ENCODE data around the gene DNMT3A. TPM values are rescaled to one million over a fixed set of nuclear protein-coding genes. Genes with fewer than 3 reads are reported as not detected.

DNMT3A gene
- total and polyA plus RNA-seq, 2 donors (not counting 3 experiments of a cell fraction or from before 2014, with no cell fraction given), result 23.3 to 71.7 TPM

DNA sequence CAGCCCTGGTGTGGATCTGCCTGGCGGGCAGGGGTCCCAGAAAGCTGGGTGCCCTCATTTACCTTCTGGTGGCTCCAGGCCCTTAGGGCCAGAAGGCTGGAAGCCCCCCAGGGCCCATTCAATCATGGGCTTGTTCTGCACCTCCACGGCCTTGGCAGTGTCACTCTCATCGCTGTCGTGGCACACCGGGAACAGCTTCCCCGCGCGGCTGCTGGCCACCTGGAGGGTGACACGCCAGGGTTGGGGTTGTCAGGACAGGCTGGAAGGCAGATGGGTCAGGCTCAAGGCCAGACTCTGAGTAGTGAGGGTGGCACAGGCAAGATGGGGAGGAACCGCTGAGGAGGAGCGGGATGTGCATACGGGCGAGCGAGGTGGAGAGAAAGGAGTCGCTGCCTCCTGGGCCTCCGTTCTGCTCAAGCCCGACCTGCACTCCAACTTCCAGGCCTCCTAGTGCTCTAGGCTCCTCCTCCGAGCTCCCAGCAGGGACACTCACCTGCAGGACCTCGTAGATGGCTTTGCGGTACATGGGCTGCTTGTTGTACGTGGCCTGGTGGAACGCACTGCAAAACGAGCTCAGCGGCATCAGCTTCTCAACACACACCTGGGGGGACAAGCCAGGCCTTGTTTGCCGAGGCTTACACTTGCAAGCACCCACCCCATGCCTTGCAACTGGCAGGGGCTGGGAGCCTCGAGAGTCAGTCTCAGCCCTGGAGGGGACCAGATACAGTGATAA, 95.0 kb downstream of the DNMT3A start:
- intact Hi-C loops (cut with micrococcal nuclease) (no loop called here), dilution Hi-C loops (cut with MboI; ENCODE audit: extremely low pct_ligation_motif_present, low sequenced_read_pairs) (no loop called here)
- BruUV-seq (replicated peaks), result no TSS peak
- no peak for DNase-seq (ENCODE audit: low read depth, low spot score)
- Histone ChIP-seq H3K4me1 (ENCODE audit: control insufficient read depth, extremely low read depth, insufficient read depth, low read length) (peaks cover 9% of the 10 kb centered on the region), H3K9ac (replicated peaks; ENCODE audit: extremely low read depth, insufficient read depth, low read length) (no peak overlapping the region), H2AFZ (ENCODE audit: low read depth, low read length) (no peak overlapping the region), H3K4me3 (replicated peaks in 1 of 3; ENCODE audit: insufficient read depth in 1 of 3, low read depth in 1 of 3, low read length in 3 of 3) (no peak overlapping the region), H4K20me1 (replicated peaks; ENCODE audit: control insufficient read depth, extremely low read depth, insufficient read depth, low read length) (no peaks in the 10 kb centered on the region), H3K27me3 (ENCODE audit: control insufficient read depth in 2 of 2, insufficient read depth in 2 of 2, low read length in 2 of 2) (no peaks in the 10 kb centered on the region), H3K36me3 (ENCODE audit: control insufficient read depth in 2 of 2, extremely low read depth in 1 of 2, insufficient read depth in 2 of 2, low read length in 2 of 2) (peaks cover 17 to 53% of the 10 kb centered on the region in 2 experiments), H3K27ac (ENCODE audit: insufficient read depth, low read depth, low read length) (no peak overlapping the region), H3K9me1 (replicated peaks; ENCODE audit: control insufficient read depth, extremely low read depth, insufficient read depth, low read length) (no peaks in the 10 kb centered on the region), H3K4me2 (ENCODE audit: insufficient read depth, low read length) (no peak overlapping the region), H3K79me2 (ENCODE audit: control insufficient read depth, insufficient read depth, low read length) (peaks cover 15% of the 10 kb centered on the region), H3K9me3 (replicated peaks; ENCODE audit: control insufficient read depth, insufficient read depth, low read length) (no peaks in the 10 kb centered on the region)
- CTCF ChIA-PET, result interaction anchor here (2.5 kb wide), 1 partner anchor 18 kb away, joined by 8 read pairs; no protein-coding TSS in a partner anchor
- POLR2A ChIA-PET, result no interaction called here
- TF ChIP-seq GATA2 (IDR thresholded peaks at IDR 0.05; ENCODE audit: insufficient read depth, insufficient read length, low read depth, low read length) (no peak), FOS (IDR thresholded peaks at IDR 0.05; ENCODE audit: borderline replicate concordance, insufficient read depth, low read length) (no peak), MYC (IDR thresholded peaks at IDR 0.05; ENCODE audit: low read depth, low read length) (no peak), JUN (IDR thresholded peaks at IDR 0.05; ENCODE audit: borderline replicate concordance, insufficient read depth, insufficient read length, low read depth) (no peak), EZH2 (IDR thresholded peaks at IDR 0.05; ENCODE audit: borderline replicate concordance, low read depth, low read length, severe bottlenecking) (no peak), POLR2A (IDR thresholded peaks at IDR 0.05; ENCODE audit: low read depth, low read length) (no peak), POLR2AphosphoS5 (IDR thresholded peaks at IDR 0.05; ENCODE audit: insufficient read depth, low read depth, low read length) (no peak)
- TF ChIP-seq, protein P1, sequence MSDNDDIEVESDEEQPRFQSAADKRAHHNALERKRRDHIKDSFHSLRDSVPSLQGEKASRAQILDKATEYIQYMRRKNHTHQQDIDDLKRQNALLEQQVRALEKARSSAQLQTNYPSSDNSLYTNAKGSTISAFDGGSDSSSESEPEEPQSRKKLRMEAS (IDR thresholded peaks at IDR 0.05; ENCODE audit: insufficient read depth, insufficient read length), result no peak
- TF ChIP-seq, protein P2, sequence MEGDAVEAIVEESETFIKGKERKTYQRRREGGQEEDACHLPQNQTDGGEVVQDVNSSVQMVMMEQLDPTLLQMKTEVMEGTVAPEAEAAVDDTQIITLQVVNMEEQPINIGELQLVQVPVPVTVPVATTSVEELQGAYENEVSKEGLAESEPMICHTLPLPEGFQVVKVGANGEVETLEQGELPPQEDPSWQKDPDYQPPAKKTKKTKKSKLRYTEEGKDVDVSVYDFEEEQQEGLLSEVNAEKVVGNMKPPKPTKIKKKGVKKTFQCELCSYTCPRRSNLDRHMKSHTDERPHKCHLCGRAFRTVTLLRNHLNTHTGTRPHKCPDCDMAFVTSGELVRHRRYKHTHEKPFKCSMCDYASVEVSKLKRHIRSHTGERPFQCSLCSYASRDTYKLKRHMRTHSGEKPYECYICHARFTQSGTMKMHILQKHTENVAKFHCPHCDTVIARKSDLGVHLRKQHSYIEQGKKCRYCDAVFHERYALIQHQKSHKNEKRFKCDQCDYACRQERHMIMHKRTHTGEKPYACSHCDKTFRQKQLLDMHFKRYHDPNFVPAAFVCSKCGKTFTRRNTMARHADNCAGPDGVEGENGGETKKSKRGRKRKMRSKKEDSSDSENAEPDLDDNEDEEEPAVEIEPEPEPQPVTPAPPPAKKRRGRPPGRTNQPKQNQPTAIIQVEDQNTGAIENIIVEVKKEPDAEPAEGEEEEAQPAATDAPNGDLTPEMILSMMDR (IDR thresholded peaks at IDR 0.05; ENCODE audit: extremely low read depth in 1 of 2, insufficient read depth in 1 of 2, low read depth in 1 of 2, low read length in 2 of 2), result no peak
- no peak for FAIRE-seq
